HepG2 (cell line): ENCODE results near the gene ARSB. TPM values are rescaled to one million over a fixed set of nuclear protein-coding genes. Genes with fewer than 3 reads are reported as not detected.

ENCODE experiments used
- ATAC-seq: fragments of 200-7000 bp; cut with Tn5 transposase; 3 replicates; pipeline ENCODE4 v1.9.1; 2020; ENCODE audit warnings: mild to moderate bottlenecking, moderate library complexity
- BruUV-seq: library from RNA; stranded (reverse); fragments of 400-500 nt; replicated peaks from 2 replicates; lab custom pipeline; 2021; lab: Mats Ljungman, UMichigan
- CTCF ChIA-PET: fragments of 300-600 bp; formaldehyde crosslinking; extraction: SDS; loops from one replicate; lab custom pipeline; 2021; ENCODE audit warnings: low total read pairs, inconsistent platforms, low intra/inter-chr PET ratio; lab: Yijun Ruan, JAX
- POLR2A ChIA-PET: fragments of 350-600 bp; sonication (Branson Sonifier 250); formaldehyde crosslinking; loops from one replicate; lab custom pipeline; 2020; ENCODE audit warnings: antibody characterized with exemption, inconsistent platforms; lab: Yijun Ruan, JAX
- DNase-seq: peaks from one replicate; pipeline ENCODE4 v3.0.0-alpha.2; 2015; ENCODE audit warnings: low spot score
- FAIRE-seq: peaks from 3 replicates; lab custom pipeline; 2011; peaks lifted over from hg19 to GRCh38; lab: Jason Lieb, UNC
- H2AFZ ChIP-seq: one replicate; pipeline ENCODE4 v1.6.1; 2011; ENCODE audit warnings: low read length, inconsistent platforms
- H3K27ac ChIP-seq: fragments of 300-600 bp; 3 replicates; pipeline ENCODE4 v1.8.0; 2011; ENCODE audit warnings: mixed run types, mild to moderate bottlenecking, mixed read lengths, low read length, inconsistent platforms; ENCODE audit not compliant: insufficient read depth; ENCODE audit errors: extremely low read length
- H3K27me3 ChIP-seq, 2 experiments: fragments of 200-600 bp in 1 of 2; 2 replicates in 1 of 2; 3 replicates in 1 of 2; pipeline versions ENCODE4 v1.6.0 to v1.8.0; 2011; ENCODE audit warnings: low read length in 2 of 2, mild to moderate bottlenecking in 2 of 2, moderate library complexity in 2 of 2, inconsistent platforms in 1 of 2; ENCODE audit not compliant: insufficient read depth in 2 of 2, control insufficient read depth in 1 of 2
- H3K36me3 ChIP-seq, 2 experiments: fragments of 200-600 bp in 1 of 2; replicated peaks in 1 of 2; 2 replicates in 1 of 2; 3 replicates in 1 of 2; pipeline versions ENCODE4 v1.5.1 to v1.8.0; 2011; ENCODE audit warnings: low read length in 2 of 2, inconsistent platforms in 1 of 2; ENCODE audit not compliant: insufficient read depth in 2 of 2, control insufficient read depth in 1 of 2
- H3K4me1 ChIP-seq: 2 replicates; pipeline ENCODE4 v1.5.1; 2012; ENCODE audit warnings: low read length, inconsistent platforms; ENCODE audit not compliant: insufficient read depth
- H3K4me2 ChIP-seq: 2 replicates; pipeline ENCODE4 v1.6.0; 2011; ENCODE audit warnings: low read depth, low read length, inconsistent platforms
- H3K4me3 ChIP-seq, 3 experiments: fragments of 200-600 bp in 1 of 3; sonication (generic), shearing (Covaris generic) in 1 of 3; replicated peaks in 1 of 3; 2 replicates each; pipeline ENCODE4 v1.5.1; 2011 to 2016; ENCODE audit warnings: low read length in 3 of 3, inconsistent platforms in 2 of 3, low read depth in 2 of 3, mild to moderate bottlenecking in 2 of 3, control low read depth in 1 of 3, mixed read lengths in 1 of 3; ENCODE audit not compliant: insufficient read depth in 1 of 3
- H3K79me2 ChIP-seq: one replicate; pipeline ENCODE4 v1.6.1; 2011; ENCODE audit warnings: low read length, inconsistent platforms; ENCODE audit not compliant: insufficient read depth
- H3K9ac ChIP-seq: 2 replicates; pipeline ENCODE4 v1.6.0; 2011; ENCODE audit warnings: mild to moderate bottlenecking, low read depth, low read length, inconsistent platforms; ENCODE audit not compliant: insufficient read depth
- H3K9me3 ChIP-seq: 2 replicates; pipeline ENCODE4 v1.5.1; 2012; ENCODE audit warnings: mild to moderate bottlenecking, low read length
- H4K20me1 ChIP-seq: 2 replicates; pipeline ENCODE4 v1.6.0; 2011; ENCODE audit warnings: inconsistent platforms, mild to moderate bottlenecking, low read length, moderate library complexity; ENCODE audit not compliant: insufficient read depth
- ARID3A ChIP-seq: IDR thresholded peaks from 2 replicates; pipeline ENCODE4 v1.6.1; 2012; ENCODE audit warnings: low read depth, low read length, improper control_type of control experiment
- CTCF ChIP-seq: sonication (generic); formaldehyde crosslinking; IDR thresholded peaks from 2 replicates; pipeline ENCODE4 v1.5.0; 2020; ENCODE audit warnings: mild to moderate bottlenecking, missing genetic modification reagents, moderate library complexity
- RBFOX2 ChIP-seq: fragments of 200-400 bp; formaldehyde crosslinking; IDR thresholded peaks from 2 replicates; pipeline ENCODE4 v1.6.1; 2017; ENCODE audit warnings: low read depth, mild to moderate bottlenecking, low read length
- ZNF512 ChIP-seq: sonication (generic); formaldehyde crosslinking; IDR thresholded peaks from 2 replicates; pipeline ENCODE4 v1.4.0; 2020; ENCODE audit warnings: mild to moderate bottlenecking, missing genetic modification reagents
- ZNF766 ChIP-seq: sonication (generic); formaldehyde crosslinking; IDR thresholded peaks from 2 replicates; pipeline ENCODE4 v1.5.0; 2020; ENCODE audit warnings: missing genetic modification reagents, borderline replicate concordance
- ZNF879 ChIP-seq: sonication (generic); formaldehyde crosslinking; IDR thresholded peaks from 2 replicates; pipeline ENCODE4 v1.8.1; 2023; ENCODE audit warnings: missing genetic modification reagents
- WGBS: methylation state at CpG from one replicate; pipeline ENCODE4 v1.1.6; 2017; ENCODE audit warnings: low lambda C conversion rate; 5-methylcytosine and 5-hydroxymethylcytosine counted together
- in situ Hi-C: cut with HindIII; loops from 2 replicates; pipeline ENCODE4 v1.10.0; 2017; ENCODE audit warnings: low pct_unique_long_range_greater_than_20kb; ENCODE audit not compliant: extremely low pct_ligation_motif_present
- intact Hi-C: fragments of 100-400 bp; cut with micrococcal nuclease; formaldehyde crosslinking; loops from one replicate; pipeline ENCODE4 v1.10.0; 2022; ENCODE audit not compliant: unreplicated experiment
- polyA plus RNA-seq, 8 experiments: library from polyadenylated mRNA; depleted of rRNA in 3 of 8; stranded (reverse) in 7 of 8; unstranded in 1 of 8; fragments of >200 nt; fragmentation: Illumina TruSeq in 4 of 8; extraction: Trizol in 4 of 8; gene quantifications; 2 replicates each; pipeline versions ENCODE4 v1.2.1 to v1.2.3, GENCODE V29; 2011 to 2016; ENCODE audit warnings: low read depth in 4 of 8, missing spikeins in 1 of 8, mixed read lengths in 1 of 8; ENCODE audit not compliant: insufficient read depth in 1 of 8
- total RNA-seq, 5 experiments: library from RNA; depleted of rRNA; stranded (reverse); fragments of >200 nt; fragmentation: Illumina TruSeq; extraction: Trizol; gene quantifications; 2 replicates each; pipeline ENCODE4 v1.2.3, GENCODE V29; 2016; ENCODE audit warnings: low read depth in 1 of 5

The ARSB gene
- total and polyA plus RNA-seq, 2 of the 13 experiments (the other 11 are each of a cell fraction or from before 2014, with no cell fraction given): 52.6 to 66.4 TPM

GRCh38 chr5:78920604-78921003, 64.5 kb downstream of the ARSB start:
- in situ Hi-C loops (no loop called here), intact Hi-C loops (no loop called here)
- ChIA-PET CTCF (no interaction called here), POLR2A (no interaction called here)
- Histone ChIP-seq H3K27ac (no peak overlapping the region), H3K9me3 (no peaks in the 10 kb centered on the region), H3K4me1 (no peaks in the 10 kb centered on the region), H4K20me1 (no peaks in the 10 kb centered on the region), H3K4me3 (no peak overlapping the region), H2AFZ (no peak overlapping the region), H3K36me3 (peaks cover 15 to 51% of the 10 kb centered on the region in 2 experiments), H3K4me2 (no peak overlapping the region), H3K9ac (no peak overlapping the region), H3K79me2 (no peaks in the 10 kb centered on the region), H3K27me3 (no peaks in the 10 kb centered on the region)
- DNase-seq (no peak), ATAC-seq (no peak; the same call in 2 of the 3 replicates), FAIRE-seq (no peak)
- no TSS peak for BruUV-seq
- TF ChIP-seq CTCF (CRISPR knock-in tag) (peak; percentile 25; the same call in 1 of the 2 replicates), ZNF766 (CRISPR knock-in tag) (no peak)
- 93% methylated on average over 1 of the region's 2 CpGs for WGBS

GRCh38 chr5:78919796-78920195, 65.3 kb downstream of the ARSB start:
- no peak for FAIRE-seq
- in situ Hi-C loops (no loop called here), intact Hi-C loops (no loop called here)
- no TSS peak for BruUV-seq
- Histone ChIP-seq H3K4me1 (no peaks in the 10 kb centered on the region), H2AFZ (no peak overlapping the region), H3K79me2 (no peaks in the 10 kb centered on the region), H3K4me2 (no peak overlapping the region), H3K27me3 (no peaks in the 10 kb centered on the region), H3K4me3 (no peak overlapping the region), H3K36me3 (peaks cover 15 to 49% of the 10 kb centered on the region in 2 experiments), H3K9me3 (no peaks in the 10 kb centered on the region), H3K27ac (no peak overlapping the region), H3K9ac (no peak overlapping the region), H4K20me1 (no peaks in the 10 kb centered on the region)
- ChIA-PET POLR2A (no interaction called here), CTCF (no interaction called here)
- no peak for ATAC-seq
- WGBS: 91% methylated on average over 1 of the region's 1 CpG
- TF ChIP-seq ZNF879 (CRISPR knock-in tag) (no peak), ARID3A (no peak), CTCF (CRISPR knock-in tag) (no peak), RBFOX2 (no peak), ZNF512 (CRISPR knock-in tag) (no peak)
- DNase-seq: no peak
